Neural progenitor cell (in vitro differentiated cells): ENCODE results near the gene LPIN1. TPM values are rescaled to one million over a fixed set of nuclear protein-coding genes. Genes with fewer than 3 reads are reported as not detected.

Experiments
- DNase-seq: peaks from one replicate; pipeline ENCODE4 v3.0.0-alpha.2; 2016; ENCODE audit warnings: low spot score
- H2AFZ ChIP-seq: fragments of 200-600 bp; sonication (generic); replicated peaks from 2 replicates; pipeline ENCODE4 v1.6.1; 2016; ENCODE audit warnings: antibody characterized with exemption
- H3F3A ChIP-seq: fragments of 200-600 bp; sonication (generic); 2 replicates; pipeline ENCODE4 v1.6.1; 2016; ENCODE audit warnings: antibody characterized with exemption, low read depth
- H3K27ac ChIP-seq: fragments of 200-600 bp; sonication (generic); 2 replicates; pipeline ENCODE4 v1.5.1; 2016; ENCODE audit warnings: mild to moderate bottlenecking
- H3K27me3 ChIP-seq: fragments of 200-600 bp; sonication (generic); 2 replicates; pipeline ENCODE4 v1.6.1; 2016; ENCODE audit warnings: mild to moderate bottlenecking, moderate library complexity
- H3K36me3 ChIP-seq: fragments of 200-600 bp; sonication (generic); 2 replicates; pipeline ENCODE4 v1.5.1; 2016
- H3K4me1 ChIP-seq: fragments of 200-600 bp; sonication (generic); 2 replicates; pipeline ENCODE4 v1.6.1; 2016; ENCODE audit warnings: mixed run types
- H3K4me2 ChIP-seq: fragments of 200-600 bp; sonication (generic); 2 replicates; pipeline ENCODE4 v1.6.1; 2016
- H3K4me3 ChIP-seq: fragments of 200-600 bp; sonication (generic); 2 replicates; pipeline ENCODE4 v1.5.1; 2016
- H3K79me2 ChIP-seq: fragments of 200-600 bp; sonication (generic); 2 replicates; pipeline ENCODE4 v1.6.1; 2016; ENCODE audit warnings: low read depth
- H3K9ac ChIP-seq: fragments of 200-600 bp; sonication (generic); 2 replicates; pipeline ENCODE4 v1.6.1; 2016
- H3K9me3 ChIP-seq: fragments of 200-600 bp; sonication (generic); 2 replicates; pipeline ENCODE4 v1.5.1; 2016; ENCODE audit warnings: low read depth
- H4K20me1 ChIP-seq: fragments of 200-600 bp; sonication (generic); 2 replicates; pipeline ENCODE4 v1.6.1; 2016; ENCODE audit warnings: low read depth
- H3K27ac Mint-ChIP-seq: 3 replicates; pipeline ENCODE4 v1.8.0; 2021; ENCODE audit warnings: mixed read lengths
- H3K27me3 Mint-ChIP-seq: 2 replicates; pipeline ENCODE4 v1.8.0; 2022; ENCODE audit warnings: low read depth, mild to moderate bottlenecking, inconsistent platforms, moderate library complexity, mixed read lengths; ENCODE audit not compliant: insufficient read depth
- H3K36me3 Mint-ChIP-seq: 3 replicates; pipeline ENCODE4 v1.8.0; 2021; ENCODE audit warnings: mixed read lengths
- H3K4me1 Mint-ChIP-seq: 3 replicates; pipeline ENCODE4 v1.8.0; 2021; ENCODE audit warnings: mixed read lengths
- H3K4me3 Mint-ChIP-seq: 3 replicates; pipeline ENCODE4 v1.8.0; 2021; ENCODE audit warnings: mild to moderate bottlenecking, moderate library complexity, mixed read lengths
- H3K9me3 Mint-ChIP-seq: 3 replicates; pipeline ENCODE4 v1.8.0; 2020; ENCODE audit warnings: mixed read lengths
- CTCF ChIP-seq: fragments of 200-600 bp; sonication (generic); IDR thresholded peaks from 2 replicates; pipeline ENCODE4 v1.5.1; 2017; ENCODE audit warnings: antibody characterized with exemption, mild to moderate bottlenecking
- EZH2 ChIP-seq: fragments of 200-600 bp; sonication (generic); IDR thresholded peaks from 2 replicates; pipeline ENCODE4 v1.6.1; 2017; ENCODE audit warnings: antibody characterized with exemption, mild to moderate bottlenecking, moderate library complexity
- EZH2phosphoT487 ChIP-seq: fragments of 200-600 bp; sonication (generic); IDR thresholded peaks from 2 replicates; pipeline ENCODE4 v1.6.1; 2017; ENCODE audit warnings: antibody characterized with exemption
- total RNA-seq: library from RNA; depleted of rRNA; stranded (reverse); fragments of >200 nt; gene quantifications from 2 replicates; pipeline ENCODE4 v1.2.3, GENCODE V29; 2015; ENCODE audit warnings: low replicate concordance

LPIN1 gene
- total RNA-seq, 1 donor from 2014 or later = 18.0 TPM

GRCh38 chr2:11766016-11766415 is 19.6 kb downstream of the LPIN1 start:
- Mint-ChIP-seq H3K4me3 (no peak overlapping the region), H3K36me3 (peaks cover 65% of the 10 kb centered on the region), H3K4me1 (peaks cover 3% of the 10 kb centered on the region), H3K27me3 (peaks cover 2% of the 10 kb centered on the region), H3K9me3 (peaks cover 6% of the 10 kb centered on the region), H3K27ac (no peak overlapping the region)
- no peak for DNase-seq
- H3K27ac ChIP-seq = no peak overlapping the region
- no peaks in the 10 kb centered on the region for H3K27me3 ChIP-seq
- no peak for TF ChIP-seq EZH2
- TF ChIP-seq EZH2phosphoT487 = no peak
- TF ChIP-seq CTCF = no peak
- H3K9ac ChIP-seq = no peak overlapping the region
- H3F3A ChIP-seq = no peaks in the 10 kb centered on the region
- H3K36me3 ChIP-seq = no peaks in the 10 kb centered on the region
- H3K4me1 ChIP-seq = no peaks in the 10 kb centered on the region
- H3K9me3 ChIP-seq = no peaks in the 10 kb centered on the region
- H3K4me2 ChIP-seq = no peak overlapping the region
- H4K20me1 ChIP-seq = no peaks in the 10 kb centered on the region
- no peak overlapping the region for H2AFZ ChIP-seq
- H3K79me2 ChIP-seq = no peaks in the 10 kb centered on the region
- no peak overlapping the region for H3K4me3 ChIP-seq

- H3K4me3 ChIP-seq = no peak overlapping the region
- H3K36me3 Mint-ChIP-seq = peaks cover 65% of the 10 kb centered on the region
Observed at GRCh38 chr2:11767779-11768178, 21.3 kb downstream of the LPIN1 start.

GRCh38 chr2:11768946-11769345 is 22.5 kb downstream of the LPIN1 start:
- Mint-ChIP-seq H3K36me3 (peaks cover 60% of the 10 kb centered on the region), H3K27me3 (peaks cover 4% of the 10 kb centered on the region), H3K4me3 (no peak overlapping the region), H3K27ac (no peak overlapping the region), H3K4me1 (no peaks in the 10 kb centered on the region), H3K9me3 (no peaks in the 10 kb centered on the region)
- Histone ChIP-seq H3K4me1 (no peaks in the 10 kb centered on the region), H3K9me3 (no peaks in the 10 kb centered on the region), H3K36me3 (no peaks in the 10 kb centered on the region), H3K27me3 (no peaks in the 10 kb centered on the region), H4K20me1 (no peaks in the 10 kb centered on the region), H3K4me3 (no peak overlapping the region), H3K9ac (no peak overlapping the region), H3K79me2 (no peaks in the 10 kb centered on the region), H3F3A (no peaks in the 10 kb centered on the region), H3K4me2 (no peak overlapping the region), H3K27ac (no peak overlapping the region), H2AFZ (no peak overlapping the region)
- no peak for DNase-seq
- no peak for TF ChIP-seq EZH2
- no peak for TF ChIP-seq CTCF
- no peak for TF ChIP-seq EZH2phosphoT487

More at GRCh38 chr2:11767779-11768178, 21.3 kb downstream of the LPIN1 start:
- H3K79me2 ChIP-seq = no peaks in the 10 kb centered on the region
- H2AFZ ChIP-seq = no peak overlapping the region
- no peak overlapping the region for H3K9ac ChIP-seq
- H3K27me3 Mint-ChIP-seq = peaks cover 4% of the 10 kb centered on the region
- no peak overlapping the region for H3K27ac ChIP-seq
- DNase-seq = no peak
- H3K36me3 ChIP-seq = no peaks in the 10 kb centered on the region
- no peaks in the 10 kb centered on the region for H3F3A ChIP-seq
- no peak overlapping the region for H3K4me2 ChIP-seq
- no peaks in the 10 kb centered on the region for H3K4me1 Mint-ChIP-seq
- H3K9me3 ChIP-seq = no peaks in the 10 kb centered on the region
- TF ChIP-seq CTCF (no peak), EZH2phosphoT487 (no peak), EZH2 (no peak)
- H3K27me3 ChIP-seq = no peaks in the 10 kb centered on the region
- no peaks in the 10 kb centered on the region for H4K20me1 ChIP-seq
- no peaks in the 10 kb centered on the region for H3K9me3 Mint-ChIP-seq
- no peak overlapping the region for H3K27ac Mint-ChIP-seq
- H3K4me3 Mint-ChIP-seq = no peak overlapping the region
- H3K4me1 ChIP-seq = no peaks in the 10 kb centered on the region

- TF ChIP-seq CTCF (no peak), EZH2phosphoT487 (no peak), EZH2 (no peak)
- H3K9me3 ChIP-seq = no peaks in the 10 kb centered on the region
- no peaks in the 10 kb centered on the region for H3K9me3 Mint-ChIP-seq
- no peaks in the 10 kb centered on the region for H3K27me3 ChIP-seq
- no peak overlapping the region for H3K4me2 ChIP-seq
- no peak overlapping the region for H3K4me3 ChIP-seq
- H3K27ac Mint-ChIP-seq = no peak overlapping the region
- no peaks in the 10 kb centered on the region for H3F3A ChIP-seq
- no peaks in the 10 kb centered on the region for H4K20me1 ChIP-seq
- H3K9ac ChIP-seq = no peak overlapping the region
- no peak overlapping the region for H3K27ac ChIP-seq
- peaks cover 61% of the 10 kb centered on the region for H3K36me3 Mint-ChIP-seq
- H3K79me2 ChIP-seq = no peaks in the 10 kb centered on the region
- no peaks in the 10 kb centered on the region for H3K36me3 ChIP-seq
- H3K4me3 Mint-ChIP-seq = no peak overlapping the region
- no peaks in the 10 kb centered on the region for H3K4me1 ChIP-seq
- peaks cover 4% of the 10 kb centered on the region for H3K27me3 Mint-ChIP-seq
- H3K4me1 Mint-ChIP-seq = no peaks in the 10 kb centered on the region
- H2AFZ ChIP-seq = no peak overlapping the region
- DNase-seq = no peak
Observed at GRCh38 chr2:11769516-11769915, 23.1 kb downstream of the LPIN1 start.
